Measurements from ENCODE around the gene PRRG2.

PRRG2 gene

DNA sequence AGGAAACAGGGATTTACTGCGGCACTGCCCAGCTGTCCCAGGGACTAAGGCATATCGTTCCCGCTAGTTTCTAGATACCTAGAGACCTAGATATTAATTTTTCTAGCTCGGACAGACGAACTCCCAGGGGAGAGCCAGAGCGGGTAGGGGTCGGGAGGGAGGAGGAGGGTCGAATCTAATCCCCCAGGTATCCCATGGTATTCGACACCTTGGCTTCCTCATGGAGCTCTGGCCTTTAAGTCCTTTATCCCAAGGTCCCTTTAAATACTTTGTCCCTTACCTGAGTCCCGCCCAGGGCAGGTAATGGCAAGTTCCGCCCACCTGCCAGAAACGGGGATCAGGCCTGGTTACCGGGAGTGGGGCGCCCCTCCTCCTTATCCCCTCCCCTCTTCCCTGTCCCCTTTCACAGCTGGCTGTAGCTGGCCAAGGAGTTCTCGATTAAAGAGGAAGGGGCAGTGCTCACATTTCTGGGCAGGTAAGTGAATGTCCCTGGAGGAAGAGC is at the start of gene PRRG2:
Gene PRRG2, plus strand, starts transcription at position 310 of the 502 bp plus-strand sequence. CDS start 1,904 bp downstream, outside the sequence.
- DNase-seq, result no peak

DNA sequence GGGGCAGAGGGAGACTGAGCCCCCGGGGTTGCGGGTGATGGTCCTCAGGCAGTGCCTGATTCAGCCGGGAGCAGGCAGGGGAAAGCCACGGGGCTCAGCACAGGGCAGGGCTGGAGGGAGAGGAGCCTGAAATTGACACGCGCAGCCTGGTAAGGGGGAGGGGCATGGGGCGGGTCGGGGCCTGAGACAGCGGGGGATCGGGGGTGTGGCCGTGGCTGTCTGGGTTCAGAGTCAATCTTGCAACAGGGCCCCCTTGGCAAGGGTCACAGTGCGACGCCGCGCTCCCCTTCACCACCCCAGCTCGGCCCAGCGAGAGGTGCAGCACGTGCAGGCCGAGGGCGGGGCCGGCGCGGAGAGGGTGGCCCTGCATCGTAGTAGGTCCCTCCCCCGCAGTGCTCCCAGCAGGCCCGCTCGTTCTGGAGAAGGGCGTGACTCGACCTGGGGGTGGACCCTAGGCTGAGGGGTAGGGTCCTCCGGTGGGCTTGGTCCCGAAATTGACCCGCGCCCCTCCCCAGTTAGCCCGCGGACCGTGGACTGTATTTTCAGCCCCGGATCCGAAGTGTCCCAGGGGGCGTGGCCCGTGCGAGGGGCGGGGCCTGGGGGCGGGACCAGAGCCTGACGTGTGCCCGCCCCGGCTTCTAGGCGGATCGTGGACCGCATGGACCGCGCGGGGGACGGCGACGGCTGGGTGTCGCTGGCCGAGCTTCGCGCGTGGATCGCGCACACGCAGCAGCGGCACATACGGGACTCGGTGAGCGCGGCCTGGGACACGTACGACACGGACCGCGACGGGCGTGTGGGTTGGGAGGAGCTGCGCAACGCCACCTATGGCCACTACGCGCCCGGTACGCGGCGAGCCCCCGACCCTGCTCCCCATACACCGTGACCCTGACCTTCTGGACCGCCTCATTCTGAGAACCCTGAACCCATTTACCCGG is 47.3 kb upstream of the PRRG2 start:
- peak; percentile 20 for DNase-seq

DNA sequence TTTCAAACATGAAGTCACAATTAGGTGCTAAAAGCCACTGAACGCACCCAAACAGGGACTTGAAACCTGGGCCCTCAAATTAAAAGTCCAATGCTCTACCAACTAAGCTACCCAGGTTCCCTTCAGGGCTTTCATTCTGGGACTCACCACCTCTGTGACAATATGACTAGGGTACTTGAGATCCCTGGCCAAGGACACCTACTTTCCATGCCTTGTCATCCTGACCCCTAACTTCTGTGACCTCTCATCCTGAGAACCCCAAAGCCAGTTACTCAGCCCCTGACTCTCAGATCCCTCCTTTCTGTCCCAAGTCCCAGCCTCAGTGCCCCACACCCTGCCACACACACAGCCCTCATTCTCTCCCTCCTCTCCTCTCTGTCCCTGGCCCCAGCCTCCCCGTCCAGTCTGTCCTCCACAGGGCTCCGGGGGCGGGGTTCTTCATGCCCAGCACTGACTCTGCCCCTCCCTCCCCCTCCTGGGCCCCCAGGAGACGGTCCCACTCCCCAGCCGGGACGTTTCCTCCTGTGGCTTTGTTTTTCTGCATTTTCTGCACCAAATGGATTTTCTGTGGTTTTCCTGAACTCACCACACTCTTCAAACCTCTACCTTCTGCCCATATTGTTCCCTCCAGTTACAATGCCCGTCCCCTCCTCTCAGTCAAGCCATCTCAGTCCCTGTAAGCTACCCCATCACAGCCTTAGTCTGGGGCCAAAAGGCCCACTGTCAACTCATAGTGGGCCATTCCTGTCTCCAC is 46.3 kb upstream of the PRRG2 start:
- no peak for DNase-seq

DNA sequence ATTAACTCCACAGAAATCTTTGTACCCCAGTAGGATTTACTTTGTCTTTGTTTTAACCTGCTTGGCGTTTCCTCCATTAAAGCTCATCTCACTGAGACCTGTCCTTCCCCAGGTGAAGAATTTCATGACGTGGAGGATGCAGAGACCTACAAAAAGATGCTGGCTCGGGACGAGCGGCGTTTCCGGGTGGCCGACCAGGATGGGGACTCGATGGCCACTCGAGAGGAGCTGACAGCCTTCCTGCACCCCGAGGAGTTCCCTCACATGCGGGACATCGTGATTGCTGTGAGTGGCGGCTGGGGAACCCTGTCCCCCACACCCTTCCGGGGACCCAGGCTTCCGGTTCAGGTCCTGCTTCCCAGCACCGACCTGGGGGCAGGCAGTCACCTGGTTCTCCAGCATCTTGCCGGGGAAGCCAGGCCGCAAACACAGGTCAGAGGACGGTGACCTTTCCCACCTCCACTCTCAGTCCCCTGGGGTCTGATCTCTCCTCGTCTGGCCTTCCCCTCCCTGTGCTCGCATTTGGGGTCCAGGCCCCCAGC is 44.1 kb upstream of the PRRG2 start:
- DNase-seq, result no peak

DNA sequence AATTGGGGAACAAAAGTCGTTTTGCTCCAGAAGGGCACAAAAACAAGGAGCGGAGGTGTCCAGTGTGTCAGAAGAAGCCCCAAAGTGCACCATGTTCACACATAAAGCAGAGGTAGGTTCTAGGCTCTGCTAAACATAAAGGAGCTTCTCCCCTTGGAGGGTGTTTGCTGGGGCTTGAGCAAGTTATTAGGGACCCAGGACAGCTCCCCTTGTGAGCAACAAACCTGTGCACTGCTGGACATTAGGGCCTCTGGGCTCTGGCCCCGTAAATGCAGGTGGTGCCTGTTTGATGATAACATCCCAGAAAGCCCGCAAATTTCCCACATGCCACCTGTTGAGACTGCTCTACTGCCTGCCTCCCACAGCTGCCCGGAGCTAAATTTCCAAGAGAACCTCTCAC is 42.5 kb upstream of the PRRG2 start:
- no peak for DNase-seq

DNA sequence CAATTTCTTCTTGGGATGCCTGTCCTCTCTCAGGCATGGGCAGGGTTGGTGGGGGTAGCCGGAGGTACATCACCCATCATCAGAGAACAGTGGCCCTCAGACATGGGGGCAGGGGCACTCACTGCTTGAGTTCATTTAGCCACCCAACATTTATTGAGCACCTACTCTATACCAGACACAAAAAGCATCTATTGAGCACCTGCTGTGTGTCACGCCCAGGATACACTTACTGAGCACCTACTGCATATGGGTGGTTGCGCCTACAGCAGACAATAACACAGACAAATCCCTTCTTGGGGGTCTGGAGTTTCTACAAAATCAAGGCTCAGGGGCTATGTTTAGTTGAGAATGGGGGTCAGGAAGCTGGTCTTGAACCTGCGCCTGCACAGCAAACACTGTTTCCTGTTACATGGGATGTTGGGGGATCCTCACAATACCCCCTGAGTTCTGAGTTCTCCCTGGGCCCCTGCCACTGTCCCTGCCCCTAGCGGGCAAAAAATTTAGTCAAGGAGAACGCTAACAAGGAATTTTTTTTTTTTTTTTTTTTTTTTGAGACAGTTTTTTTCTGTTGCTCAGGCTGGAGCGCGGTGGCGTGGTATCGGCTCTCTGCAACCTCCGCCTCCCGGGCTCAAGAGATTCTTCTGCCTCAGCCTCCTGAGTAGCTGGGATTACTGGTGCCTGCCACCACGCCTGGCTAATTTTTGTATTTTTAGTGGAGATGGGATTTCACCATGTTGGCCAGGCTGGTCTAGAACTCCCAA is 41.7 kb upstream of the PRRG2 start:
- no peak for DNase-seq

DNA sequence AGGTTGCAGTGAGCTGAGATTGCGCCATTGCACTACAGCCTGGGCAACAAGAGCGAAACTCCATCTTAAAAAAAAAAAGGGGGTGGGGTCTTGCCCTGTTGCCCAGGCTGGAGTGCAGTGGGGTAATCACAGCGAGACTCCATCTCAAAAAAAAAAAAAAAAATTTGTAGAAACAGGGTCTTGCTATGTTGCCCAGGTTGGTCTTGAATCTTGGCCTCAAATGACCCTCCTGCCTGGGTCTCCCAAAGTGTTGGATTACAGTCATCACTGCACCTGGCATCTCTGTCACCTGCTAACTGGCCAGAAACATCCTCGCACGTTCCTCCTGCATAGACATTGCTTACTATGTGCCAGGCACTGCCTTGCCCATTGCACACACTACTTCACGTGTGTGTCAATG is 39.2 kb upstream of the PRRG2 start:
- DNase-seq, result no peak

DNA sequence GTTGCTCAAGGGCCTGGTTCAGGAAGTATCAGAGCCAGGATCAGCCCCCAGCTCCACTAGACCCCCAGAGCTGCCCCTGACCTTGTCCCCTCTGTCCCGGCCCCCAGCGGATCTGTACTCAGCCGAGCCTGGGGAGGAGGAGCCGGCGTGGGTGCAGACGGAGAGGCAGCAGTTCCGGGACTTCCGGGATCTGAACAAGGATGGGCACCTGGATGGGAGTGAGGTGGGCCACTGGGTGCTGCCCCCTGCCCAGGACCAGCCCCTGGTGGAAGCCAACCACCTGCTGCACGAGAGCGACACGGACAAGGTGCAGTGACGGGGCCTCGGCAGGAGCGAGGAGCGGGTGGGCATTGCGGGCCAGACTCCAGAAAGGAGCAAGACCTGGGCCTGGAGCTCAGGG is 38.7 kb upstream of the PRRG2 start:
- DNase-seq, result no peak

DNA sequence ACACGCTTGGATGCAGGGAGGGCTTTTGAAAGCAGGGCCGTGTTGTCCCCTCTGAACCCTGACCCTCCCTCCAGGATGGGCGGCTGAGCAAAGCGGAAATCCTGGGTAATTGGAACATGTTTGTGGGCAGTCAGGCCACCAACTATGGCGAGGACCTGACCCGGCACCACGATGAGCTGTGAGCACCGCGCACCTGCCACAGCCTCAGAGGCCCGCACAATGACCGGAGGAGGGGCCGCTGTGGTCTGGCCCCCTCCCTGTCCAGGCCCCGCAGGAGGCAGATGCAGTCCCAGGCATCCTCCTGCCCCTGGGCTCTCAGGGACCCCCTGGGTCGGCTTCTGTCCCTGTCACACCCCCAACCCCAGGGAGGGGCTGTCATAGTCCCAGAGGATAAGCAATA is 38.1 kb upstream of the PRRG2 start:
- DNase-seq, result no peak

DNA sequence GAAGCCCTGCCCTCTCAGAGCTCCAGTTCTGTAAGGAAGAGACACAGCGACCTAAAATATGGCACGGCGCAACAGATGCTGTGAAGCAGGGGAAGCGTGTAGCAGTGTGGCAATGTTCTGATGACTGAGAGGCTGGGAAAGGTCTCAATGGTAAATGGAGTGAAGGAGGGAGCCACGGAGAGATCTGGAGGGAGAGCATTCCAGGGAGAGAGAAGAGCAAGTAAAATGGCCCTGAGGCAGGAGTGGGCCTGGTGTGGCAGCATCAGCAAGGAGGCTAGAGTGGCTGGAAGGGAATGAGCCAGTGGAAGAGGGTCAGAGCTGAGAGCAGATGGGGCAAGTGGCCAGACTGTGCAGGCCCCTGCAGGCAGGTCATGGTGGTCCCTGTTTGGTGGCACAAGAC is 37.0 kb upstream of the PRRG2 start:
- no peak for DNase-seq

DNA sequence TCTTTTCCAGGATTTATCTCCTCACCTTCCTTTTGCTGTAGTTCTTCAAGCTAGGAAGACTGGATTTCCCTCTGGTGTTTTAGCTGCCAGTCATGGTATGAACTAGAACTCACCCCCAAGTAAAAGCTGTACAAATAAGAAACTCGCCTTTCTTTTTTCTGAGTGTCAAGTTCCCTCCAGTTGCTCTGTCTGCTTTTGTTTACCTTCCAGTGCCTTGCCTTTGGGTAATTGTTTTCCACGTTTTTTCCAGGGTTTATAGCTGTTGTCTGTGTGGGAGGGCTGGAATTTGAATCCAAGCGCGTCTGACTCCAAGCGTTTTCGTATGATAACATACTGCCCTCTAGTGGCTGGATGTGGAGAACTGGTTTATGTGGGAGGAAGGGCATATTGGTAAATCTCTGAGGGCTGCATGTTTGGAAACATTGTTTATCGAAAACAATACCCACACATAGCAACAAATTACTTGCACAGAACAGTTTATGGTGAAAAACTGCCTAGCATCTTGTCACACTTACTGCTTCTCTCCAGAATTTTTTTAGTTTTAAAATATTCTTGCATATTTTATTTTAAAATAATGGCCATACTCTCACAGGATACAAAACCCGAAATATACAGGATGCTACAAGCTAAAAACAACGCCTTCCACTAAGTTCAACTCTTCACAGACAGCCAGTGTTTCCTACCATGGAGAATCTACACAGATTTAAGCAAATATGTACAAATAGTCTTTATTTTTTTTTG is 34.1 kb upstream of the PRRG2 start:
- DNase-seq, result peak; percentile 73

DNA sequence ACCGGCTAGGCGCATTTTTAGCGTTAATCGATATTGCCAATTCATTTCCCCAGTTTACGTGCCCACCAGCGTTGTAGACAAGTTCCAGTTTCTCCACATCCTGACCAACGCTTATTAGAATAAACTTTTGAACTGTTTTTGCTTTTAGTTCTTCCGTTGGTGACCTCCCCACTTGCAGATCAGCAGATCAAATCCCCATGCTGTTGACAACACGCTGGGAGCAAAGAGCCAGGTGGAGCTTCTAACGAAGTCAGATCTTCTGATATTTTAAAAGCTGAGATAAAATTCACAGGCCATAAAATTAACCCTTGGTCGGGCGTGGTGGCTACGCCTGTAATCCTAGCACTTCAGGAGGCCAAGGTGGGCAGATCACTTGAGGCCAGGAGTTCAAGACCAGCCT is 32.1 kb upstream of the PRRG2 start:
- DNase-seq, result no peak

DNA sequence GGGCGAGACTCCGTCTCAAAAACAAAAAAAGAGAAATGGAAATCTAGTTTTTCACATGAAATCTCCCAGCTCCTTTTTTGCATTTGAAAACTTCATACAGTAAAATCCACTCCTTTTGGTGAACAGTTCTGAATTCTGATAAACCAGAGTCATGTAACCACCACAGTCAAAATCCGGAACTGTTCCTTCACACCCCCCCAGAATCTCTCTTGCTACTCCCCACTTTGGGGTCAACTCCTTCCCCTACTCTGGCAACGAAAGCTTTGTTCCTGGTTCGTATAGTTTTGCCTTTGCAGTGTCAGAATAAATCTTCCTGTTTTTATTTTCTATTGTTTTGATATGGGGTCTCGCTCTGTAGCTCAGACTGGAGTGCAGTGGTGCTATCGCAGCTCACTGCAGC is 29.6 kb upstream of the PRRG2 start:
- DNase-seq, result no peak

DNA sequence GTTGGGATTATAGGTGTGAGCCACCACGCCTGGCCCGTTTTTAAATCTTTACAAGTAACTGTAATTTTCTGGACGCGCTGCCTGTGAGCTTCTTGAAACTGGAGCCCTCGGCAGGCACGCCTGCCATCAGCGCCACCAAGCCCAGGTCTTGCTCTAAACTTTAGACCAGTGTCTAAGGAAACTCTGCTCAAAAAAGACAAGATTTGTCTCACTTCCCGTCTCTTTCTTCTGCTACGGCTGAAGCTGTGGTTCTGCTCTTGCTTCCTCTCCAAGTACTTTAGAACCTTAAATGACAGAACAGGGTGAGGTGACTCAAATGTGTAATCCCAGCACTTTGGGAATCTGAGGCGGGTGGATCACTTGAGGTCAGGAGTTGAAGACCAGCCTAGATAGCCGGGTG is 28.4 kb upstream of the PRRG2 start:
- DNase-seq, result no peak

DNA sequence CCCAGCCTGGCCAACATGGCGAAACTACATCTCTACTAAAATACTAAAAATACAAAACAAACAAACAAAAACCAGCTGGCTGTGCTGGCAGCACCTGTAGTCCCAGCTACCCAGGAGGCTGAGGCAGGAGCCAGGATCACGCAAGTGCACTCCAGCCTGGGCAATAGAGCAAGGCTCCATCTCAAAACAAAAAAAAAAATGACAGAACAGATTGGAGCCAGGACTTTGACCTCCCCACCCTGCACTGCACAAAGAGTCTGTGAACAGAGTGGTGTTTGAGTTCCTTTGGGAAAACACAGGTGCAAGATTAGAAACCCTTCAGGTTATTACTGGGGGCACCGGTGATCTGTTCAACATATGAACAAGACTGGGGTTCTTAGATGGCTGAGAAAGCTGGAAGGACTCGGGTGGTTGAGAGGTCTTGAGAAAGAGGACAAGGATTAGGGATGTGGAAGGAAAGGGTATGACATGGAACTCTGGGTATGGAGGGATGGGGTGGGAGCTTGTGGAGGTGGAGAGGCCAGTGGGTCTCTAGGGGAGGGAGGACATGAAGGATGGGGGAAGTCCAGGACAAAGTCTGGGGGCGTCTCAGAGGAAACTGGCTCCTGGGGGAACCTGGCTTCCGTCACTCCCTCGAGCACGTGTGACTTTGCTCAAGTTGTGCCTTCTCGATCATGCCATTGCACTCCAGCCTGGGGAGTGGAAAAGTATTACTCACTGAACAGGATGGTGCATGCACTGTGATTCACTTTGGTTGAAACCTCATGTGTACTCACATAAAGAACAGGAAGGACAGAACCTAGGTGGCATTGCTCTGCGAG is 27.5 kb upstream of the PRRG2 start:
- no peak for DNase-seq

DNA sequence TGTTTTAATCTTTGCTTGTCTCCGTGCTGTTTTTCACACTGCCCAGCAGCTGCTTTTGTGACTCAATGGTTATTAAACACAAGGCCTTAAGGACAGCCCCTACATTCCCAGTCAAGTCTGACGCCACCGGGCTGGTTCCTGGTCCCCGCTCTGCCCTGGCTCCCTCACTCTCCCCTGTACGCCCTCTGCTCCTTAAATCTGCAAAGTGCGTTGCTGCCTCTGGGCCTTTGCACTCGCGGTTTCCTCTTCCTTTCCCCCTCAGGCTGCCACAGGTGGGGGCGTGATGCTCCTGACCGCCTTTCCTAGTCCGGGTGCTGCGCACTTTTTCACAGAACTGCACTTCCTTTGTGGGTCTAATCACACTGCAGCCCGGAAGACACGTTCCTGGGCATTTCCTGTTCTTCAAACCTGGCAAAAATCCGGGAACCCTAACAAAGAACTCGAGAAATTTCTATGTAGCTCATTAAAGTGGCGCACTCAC is 26.4 kb upstream of the PRRG2 start:
- DNase-seq, result no peak

DNA sequence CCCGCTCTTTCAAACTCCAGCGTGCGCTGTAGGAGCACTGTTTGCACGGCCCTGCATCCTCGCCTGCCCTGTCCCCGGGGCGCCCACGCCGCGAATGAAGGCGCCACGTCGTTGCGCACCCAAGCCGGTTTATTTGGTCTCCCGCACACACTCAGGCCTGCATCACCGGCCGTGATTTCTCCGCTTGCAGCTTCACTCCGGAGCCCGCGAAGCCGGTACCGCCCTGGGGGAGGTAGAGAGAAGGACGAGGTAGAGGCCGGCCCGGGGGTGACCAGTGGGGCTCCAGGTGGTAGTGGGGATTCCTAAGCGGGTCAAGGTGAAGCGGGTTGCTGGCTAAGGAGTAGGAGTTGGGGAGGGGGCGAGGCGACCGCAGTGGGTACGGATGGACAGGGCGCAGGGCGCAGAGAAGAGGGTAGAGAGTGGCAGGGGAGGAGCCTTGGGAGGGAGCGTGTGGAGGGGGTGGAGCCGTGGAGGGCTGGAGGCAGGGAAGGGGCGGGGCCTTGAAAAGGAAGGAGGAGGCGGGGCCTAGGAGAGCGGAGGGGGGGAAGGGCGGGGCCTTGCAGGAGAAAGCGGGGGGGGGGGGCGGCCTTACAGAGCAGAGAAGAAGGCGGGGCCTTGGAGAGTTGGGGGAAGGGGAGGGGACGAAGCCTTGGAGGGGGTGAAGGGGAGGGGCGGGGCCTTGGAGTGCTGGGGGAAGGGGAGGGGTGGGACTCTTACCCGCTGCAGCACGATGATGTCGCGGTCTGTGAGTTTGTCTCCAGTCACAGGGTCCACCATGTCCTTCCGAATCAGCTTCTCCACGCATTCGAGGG is 25.3 kb upstream of the PRRG2 start:
- DNase-seq, result no peak

DNA sequence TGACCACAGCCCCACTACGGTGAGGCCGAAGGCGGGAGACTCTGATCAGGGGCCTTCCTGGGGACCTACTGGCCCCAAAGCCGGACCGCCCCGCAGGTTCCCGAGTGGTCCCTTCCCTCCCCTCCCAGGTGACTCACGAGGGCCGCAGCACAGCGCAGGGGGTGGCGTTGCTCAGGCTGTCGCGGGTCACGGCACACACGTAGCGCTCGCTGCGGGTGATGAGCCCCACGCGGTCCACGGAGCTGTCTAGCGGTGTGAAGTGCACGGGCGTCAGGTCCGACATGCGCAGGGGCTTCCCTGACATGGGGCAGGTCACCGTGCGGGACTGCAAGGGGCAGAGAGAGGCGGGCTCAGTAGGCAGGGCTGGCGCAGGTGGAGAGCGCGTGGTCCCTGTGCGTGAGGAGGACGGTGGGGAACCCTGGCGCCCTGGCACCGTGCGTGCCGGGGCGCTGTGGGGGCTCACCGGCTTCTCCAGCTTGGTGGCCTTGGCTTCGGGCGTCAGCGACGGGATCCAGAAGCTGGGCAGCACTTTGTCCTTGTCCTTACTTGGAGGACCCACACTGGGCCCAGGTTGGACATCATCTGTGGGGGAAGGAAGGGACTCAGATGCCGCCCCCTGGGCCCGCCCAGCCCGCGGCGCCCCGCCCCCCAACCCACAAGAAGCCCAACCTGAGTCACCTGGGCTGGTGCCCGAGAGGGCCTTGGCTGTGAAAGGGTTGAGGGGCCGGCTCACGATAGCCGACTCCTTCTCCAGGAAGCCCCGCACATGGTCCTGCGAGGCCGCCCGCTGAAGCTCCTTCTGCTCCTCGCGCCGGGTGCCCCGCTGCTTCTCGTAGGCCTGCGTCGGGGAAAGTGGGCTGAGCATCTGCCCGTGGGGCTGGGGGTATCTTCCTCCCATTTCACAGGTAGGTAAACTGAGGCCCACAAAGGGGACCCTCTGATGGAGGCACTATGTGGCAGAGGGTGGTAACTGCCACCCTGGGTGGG is 24.4 kb upstream of the PRRG2 start:
- DNase-seq, result no peak

All from NCI-H526 treated with DMSO at 0.1 percent for 48 hours (cell line).